Lower leg skin (tissue), 4 donors: Measurements from ENCODE around the gene VSX1. TPM values are rescaled to one million over a fixed set of nuclear protein-coding genes. Genes with fewer than 3 reads are reported as not detected.
A peak's percentile ranks its signal among the peaks of the same experiment; 100 is the strongest.

Source experiments
- DNase-seq, 2 donors: peaks; one replicate each; pipeline ENCODE4 v3.0.0-alpha.2; 2019; ENCODE audit warnings: low spot score in 2 of 2
- H3K4me3 ChIP-seq: fragments of 200-600 bp; sonication (generic); 2 replicates; pipeline ENCODE4 v1.5.1; 2017; ENCODE audit warnings: mild to moderate bottlenecking, low read depth; ENCODE audit not compliant: poor library complexity, severe bottlenecking
- POLR2A ChIP-seq, 2 donors: fragments of 450-650 bp; IDR thresholded peaks; one replicate each; pipeline ENCODE4 v1.6.1; 2016 to 2017; ENCODE audit warnings: antibody characterized with exemption in 2 of 2, mild to moderate bottlenecking in 1 of 2, moderate library complexity in 1 of 2
- WGBS, 2 donors: methylation state at CpG; one replicate each; pipeline ENCODE4 v1.1.5; 2018; 5-methylcytosine and 5-hydroxymethylcytosine counted together
- intact Hi-C: fragments of 100-400 bp; cut with DNase I; formaldehyde crosslinking; loops from one replicate; pipeline ENCODE4 v1.15.0; 2023; ENCODE audit warnings: low total_unique reads
- total RNA-seq, 4 donors: library from RNA; depleted of rRNA; stranded (reverse); fragments of >200 nt; gene quantifications; one replicate each; pipeline ENCODE4 v1.1.0, GENCODE V29; 2016
- TF ChIP-seq, protein P1 (sequence below), 3 donors: fragments of 450-650 bp; IDR thresholded peaks; one replicate each; pipeline ENCODE4 v1.5.1; 2016; ENCODE audit warnings: antibody characterized with exemption in 3 of 3, mild to moderate bottlenecking in 3 of 3, moderate library complexity in 2 of 3

VSX1 gene
- not detected for total RNA-seq

DNA sequence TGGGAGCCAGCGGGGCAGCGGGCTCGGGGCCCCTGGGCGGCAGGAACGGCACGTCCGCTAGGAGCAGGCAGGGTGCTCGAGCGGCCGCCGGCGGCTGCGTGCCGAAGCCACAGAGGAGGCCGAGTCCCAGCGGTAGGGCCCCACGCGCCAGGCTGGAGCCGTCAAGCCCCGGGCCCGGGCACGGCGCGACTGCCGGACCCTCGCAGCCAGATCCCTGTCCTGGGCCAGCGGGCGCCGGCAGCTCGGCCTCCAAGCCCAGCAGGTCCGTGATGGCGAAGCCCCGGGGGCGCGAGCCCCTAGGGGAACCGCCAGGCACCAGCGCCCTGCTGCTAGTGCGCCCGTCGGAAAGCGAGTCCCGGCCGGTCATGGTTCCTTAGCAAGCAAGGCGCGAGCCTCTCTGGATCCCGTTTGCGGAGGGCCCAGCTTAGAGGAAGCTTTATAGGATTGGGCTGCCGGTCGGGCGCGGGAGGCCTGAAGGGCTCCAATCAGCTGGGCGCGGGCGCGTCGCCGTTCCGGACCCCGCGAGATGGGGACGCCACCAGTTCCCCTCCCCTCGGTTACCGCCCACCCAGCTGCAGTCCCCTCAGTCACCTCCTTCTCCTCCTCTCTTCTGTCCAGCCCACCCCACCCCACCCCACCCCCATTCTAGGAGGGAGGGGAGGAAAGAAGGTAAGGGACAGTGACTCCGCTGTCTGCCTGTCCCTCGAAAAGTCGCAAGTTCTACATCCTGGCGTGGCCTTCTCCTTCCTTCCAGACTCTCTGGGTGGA, at the start of gene VSX1:
VSX1 (minus strand) TSS at position 412 of the 768 bp plus-strand sequence; CDS start at position 367, 45 bp downstream.
- WGBS, 2 donors, result 8 to 9% methylated on average over 41 to 55 of the region's 67 CpGs
- intact Hi-C loops, result loop anchor here (10.0 kb wide), 1 partner anchor 113 kb away; the partner anchor contains the start of gene ENTPD6
- no peak within 1 kb of the TSS for H3K4me3 ChIP-seq
- TF ChIP-seq, protein P1, sequence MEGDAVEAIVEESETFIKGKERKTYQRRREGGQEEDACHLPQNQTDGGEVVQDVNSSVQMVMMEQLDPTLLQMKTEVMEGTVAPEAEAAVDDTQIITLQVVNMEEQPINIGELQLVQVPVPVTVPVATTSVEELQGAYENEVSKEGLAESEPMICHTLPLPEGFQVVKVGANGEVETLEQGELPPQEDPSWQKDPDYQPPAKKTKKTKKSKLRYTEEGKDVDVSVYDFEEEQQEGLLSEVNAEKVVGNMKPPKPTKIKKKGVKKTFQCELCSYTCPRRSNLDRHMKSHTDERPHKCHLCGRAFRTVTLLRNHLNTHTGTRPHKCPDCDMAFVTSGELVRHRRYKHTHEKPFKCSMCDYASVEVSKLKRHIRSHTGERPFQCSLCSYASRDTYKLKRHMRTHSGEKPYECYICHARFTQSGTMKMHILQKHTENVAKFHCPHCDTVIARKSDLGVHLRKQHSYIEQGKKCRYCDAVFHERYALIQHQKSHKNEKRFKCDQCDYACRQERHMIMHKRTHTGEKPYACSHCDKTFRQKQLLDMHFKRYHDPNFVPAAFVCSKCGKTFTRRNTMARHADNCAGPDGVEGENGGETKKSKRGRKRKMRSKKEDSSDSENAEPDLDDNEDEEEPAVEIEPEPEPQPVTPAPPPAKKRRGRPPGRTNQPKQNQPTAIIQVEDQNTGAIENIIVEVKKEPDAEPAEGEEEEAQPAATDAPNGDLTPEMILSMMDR (IDR thresholded peaks at IDR 0.05), result no peak
- TF ChIP-seq POLR2A (IDR thresholded peaks at IDR 0.05), result no peak
- peak in 1 of 2 donors; percentile 84 for DNase-seq

DNA sequence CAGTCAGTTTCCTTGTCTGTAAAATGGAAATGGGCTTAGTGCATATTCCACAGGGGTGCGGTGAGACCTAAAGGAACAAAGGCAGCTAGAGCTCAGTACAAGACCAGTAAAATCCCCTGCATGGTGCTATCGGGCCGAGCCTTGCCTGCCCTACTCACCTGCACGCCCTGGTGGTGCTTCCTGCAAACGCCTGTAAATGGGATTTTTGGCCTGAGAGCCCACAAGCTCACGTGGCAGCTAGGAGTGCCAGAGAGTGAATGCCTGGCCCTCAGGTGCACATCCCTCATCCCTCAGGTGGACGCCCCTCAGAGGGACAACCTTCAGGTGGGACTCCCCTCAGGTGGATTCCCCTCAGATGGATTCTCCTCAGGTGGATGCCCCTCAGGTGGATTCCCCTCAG, 48.0 kb upstream of the VSX1 start:
- DNase-seq, result no peak
- no peak overlapping the region for H3K4me3 ChIP-seq
- intact Hi-C loops, result no loop called here
- no peak for TF ChIP-seq POLR2A (IDR thresholded peaks at IDR 0.05)
- TF ChIP-seq, protein P1 (IDR thresholded peaks at IDR 0.05), result no peak
- 75 to 80% methylated on average over 7 of the region's 7 CpGs for WGBS, 2 donors

DNA sequence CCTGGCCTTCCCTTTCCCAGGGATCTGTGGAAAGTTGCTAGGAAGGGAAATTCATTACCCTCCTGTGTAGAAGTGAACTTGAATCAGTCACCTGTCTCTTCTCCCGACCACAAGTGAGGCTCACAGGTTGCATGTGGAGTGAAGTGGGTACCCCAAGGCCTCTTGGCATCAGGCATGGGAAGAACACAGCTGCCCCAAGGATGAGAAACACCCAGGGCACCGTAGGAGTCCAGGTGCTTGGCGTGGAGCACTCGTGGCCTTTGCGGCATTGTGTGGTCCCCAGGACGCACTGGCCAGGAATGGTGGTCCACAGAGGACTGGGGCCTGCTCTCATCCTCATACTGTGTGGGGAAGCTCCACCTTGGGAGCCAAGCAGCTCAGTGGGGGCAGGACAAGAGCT, 47.5 kb upstream of the VSX1 start:
- no peak overlapping the region for H3K4me3 ChIP-seq
- DNase-seq, result no peak
- 94 to 100% methylated on average over 2 to 6 of the region's 6 CpGs for WGBS, 2 donors
- no peak for TF ChIP-seq POLR2A (IDR thresholded peaks at IDR 0.05)
- TF ChIP-seq, protein P1 (IDR thresholded peaks at IDR 0.05), result no peak
- intact Hi-C loops, result no loop called here

DNA sequence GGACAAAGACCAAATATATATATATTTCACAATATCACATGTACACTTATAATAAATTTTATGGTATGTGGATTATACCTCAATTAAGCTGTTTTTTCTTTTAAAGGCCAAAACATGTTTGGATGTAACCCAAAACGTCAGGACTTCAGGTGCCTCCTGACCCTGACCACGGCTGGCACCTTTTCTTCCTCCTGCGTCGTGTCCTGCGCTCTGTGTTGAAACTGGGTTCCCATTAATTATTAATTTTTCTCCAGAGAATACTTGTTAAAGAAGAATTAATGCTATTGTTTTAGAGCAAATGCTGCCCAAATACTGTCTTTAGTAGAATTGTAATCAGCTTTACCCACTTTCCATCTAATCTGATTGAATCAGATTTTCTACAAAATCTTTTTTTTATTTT, 46.7 kb upstream of the VSX1 start:
- intact Hi-C loops, result no loop called here
- 85 to 86% methylated on average over 5 of the region's 5 CpGs for WGBS, 2 donors
- no peak overlapping the region for H3K4me3 ChIP-seq
- TF ChIP-seq POLR2A (IDR thresholded peaks at IDR 0.05), result no peak
- TF ChIP-seq, protein P1 (IDR thresholded peaks at IDR 0.05), result no peak
- DNase-seq, result no peak

DNA sequence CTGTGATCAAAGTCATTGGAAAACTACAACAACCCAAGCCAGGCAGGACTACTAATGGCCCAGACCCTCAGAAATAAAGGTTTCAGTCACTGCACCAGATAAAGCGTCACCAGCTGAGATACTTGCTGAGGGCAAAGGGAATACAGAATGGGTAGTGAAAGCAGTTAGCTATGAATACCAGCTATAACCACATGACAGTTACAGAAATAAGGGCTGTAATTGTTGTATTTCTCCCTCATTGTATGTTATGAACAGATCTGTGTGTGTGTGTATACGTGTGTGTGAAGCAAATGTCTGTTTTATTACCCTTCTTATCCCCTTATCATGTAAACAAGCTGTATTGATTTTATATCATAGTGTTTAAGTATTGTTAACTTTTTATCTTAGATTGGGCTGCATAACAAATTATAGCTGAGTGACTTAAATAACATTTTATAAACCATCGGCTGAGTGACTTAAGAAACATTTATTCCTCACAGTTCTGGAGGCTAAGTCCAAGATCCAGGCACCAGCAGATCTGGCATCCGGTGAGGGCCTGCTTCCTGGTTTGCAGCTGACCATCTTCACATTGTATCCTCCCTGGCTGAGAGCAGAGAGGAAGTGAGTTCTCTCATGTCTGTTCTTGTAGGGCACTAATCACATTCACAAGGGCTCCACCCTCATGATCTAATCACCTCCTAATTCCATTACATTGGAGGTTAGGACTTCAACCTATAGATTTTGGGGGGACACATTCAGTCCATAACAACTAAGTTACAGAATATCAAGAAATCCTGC, 46.0 kb upstream of the VSX1 start:
- TF ChIP-seq, protein P1 (IDR thresholded peaks at IDR 0.05), result no peak
- TF ChIP-seq POLR2A (IDR thresholded peaks at IDR 0.05), result no peak
- no peak for DNase-seq
- 87 to 91% methylated on average over 4 of the region's 4 CpGs for WGBS, 2 donors
- H3K4me3 ChIP-seq, result no peak overlapping the region
- intact Hi-C loops, result no loop called here
